SK-N-MC (cell line): ENCODE data around the gene ARRB2.

Source experiments
- EZH2 ChIP-seq: fragments of 200-600 bp; sonication (generic); IDR thresholded peaks from one replicate; pipeline ENCODE4 v1.6.1; 2017; ENCODE audit warnings: antibody characterized with exemption
- FOXP2 ChIP-seq: optimal IDR thresholded peaks from 2 replicates; pipeline ENCODE3; 2011; ENCODE audit warnings: mild to moderate bottlenecking, moderate library complexity; ENCODE audit not compliant: insufficient read depth; ENCODE audit errors: extremely low read length, control extremely low read depth
- POLR2AphosphoS5 ChIP-seq: IDR thresholded peaks from 2 replicates; pipeline ENCODE4 v1.6.1; 2012; ENCODE audit warnings: mild to moderate bottlenecking, low read depth, low read length, borderline replicate concordance

GRCh38 chr17:4693416-4693815 is 17.0 kb upstream of the ARRB2 start:
- TF ChIP-seq EZH2 (no peak), POLR2AphosphoS5 (no peak), FOXP2 (no peak)
